Heart left ventricle (tissue), 16 donors: ENCODE results near the gene NPAS2. TPM values are rescaled to one million over a fixed set of nuclear protein-coding genes. Genes with fewer than 3 reads are reported as not detected.

Experiments
- ATAC-seq, 4 donors: fragments of 200-7000 bp; cut with Tn5 transposase; one replicate each; pipeline ENCODE4 v1.9.1; 2020 to 2022; ENCODE audit warnings: moderate library complexity in 4 of 4, mild to moderate bottlenecking in 3 of 4, moderate number of reproducible peaks in 1 of 4
- DNase-seq, 5 donors: peaks; one replicate each; pipeline ENCODE4 v3.0.0-alpha.2; 2020
- H3K27ac ChIP-seq, 12 donors: fragments of 200-600 bp; sonication (generic) in 4 of 12; one replicate each; pipeline versions ENCODE4 v1.5.0 to v1.8.0; 2016 to 2022; ENCODE audit warnings: mild to moderate bottlenecking in 2 of 12
- H3K27me3 ChIP-seq, 9 donors: fragments of 200-600 bp; sonication (generic) in 2 of 9; one replicate each; pipeline versions ENCODE4 v1.5.1 to v1.8.0; 2016 to 2022; ENCODE audit warnings: mild to moderate bottlenecking in 3 of 9
- H3K36me3 ChIP-seq, 9 donors: fragments of 200-600 bp; sonication (generic) in 2 of 9; one replicate each; pipeline versions ENCODE4 v1.5.0 to v1.8.0; 2018 to 2022; ENCODE audit warnings: mild to moderate bottlenecking in 2 of 9
- H3K4me1 ChIP-seq, 12 donors: fragments of 200-600 bp; sonication (generic) in 4 of 12; one replicate each; pipeline versions ENCODE4 v1.5.0 to v1.8.0; 2016 to 2022; ENCODE audit warnings: mild to moderate bottlenecking in 3 of 12
- H3K4me3 ChIP-seq, 12 donors: fragments of 200-600 bp; sonication (generic) in 4 of 12; one replicate each; pipeline versions ENCODE4 v1.5.0 to v1.8.0; 2017 to 2022; ENCODE audit warnings: mild to moderate bottlenecking in 9 of 12, moderate library complexity in 4 of 12
- H3K9me3 ChIP-seq, 12 donors: fragments of 200-600 bp; sonication (generic) in 4 of 12; one replicate each; pipeline versions ENCODE4 v1.5.0 to v1.8.0; 2016 to 2022; ENCODE audit warnings: mild to moderate bottlenecking in 1 of 12
- POLR2A ChIP-seq, 2 donors: fragments of 450-650 bp; IDR thresholded peaks; one replicate each; pipeline ENCODE4 v1.6.1; 2017; ENCODE audit warnings: antibody characterized with exemption in 2 of 2, mild to moderate bottlenecking in 2 of 2, moderate library complexity in 2 of 2
- WGBS, 4 donors: extraction: QIAGEN DNeasy Blood & Tissue Kit in 2 of 4; methylation state at CpG; one replicate each; pipeline versions ENCODE4 v1.1.5 to v1.1.7; 2013 to 2018; 5-methylcytosine and 5-hydroxymethylcytosine counted together
- intact Hi-C, 10 donors: fragments of 100-400 bp; cut with DNase I; formaldehyde crosslinking; loops; one replicate each; pipeline versions ENCODE4 v1.11.1 to v1.14.2; 2022
- polyA plus RNA-seq, 2 donors: library from polyadenylated mRNA; stranded (reverse); fragments of 200-250 nt; gene quantifications; one replicate each; pipeline ENCODE4 v1.2.3, GENCODE V29; 2013
- total RNA-seq, 9 donors: library from RNA; depleted of rRNA in 2 of 9; stranded (reverse); fragments of >200 nt in 2 of 9; fragmentation: NEBNext Ultra II Directional in 3 of 9; extraction: Animal tissue kit (Norgen Biotek cat#: 25700) in 3 of 9; gene quantifications; one replicate each; pipeline versions ENCODE4 v1.1.0 to v1.2.4, GENCODE V29; 2016 to 2023
- TF ChIP-seq, protein P1 (sequence below), 12 donors: fragments of 200-600 bp; sonication (generic) in 4 of 12; IDR thresholded peaks; one replicate each; pipeline versions ENCODE4 v1.5.0 to v1.8.0; 2018 to 2022; ENCODE audit warnings: antibody characterized with exemption in 12 of 12, mild to moderate bottlenecking in 5 of 12
- donor health status: ischemic (EF 13 %, LVEDD 7.1; RV severe dilation, severe dysfunction).
- donor health status: healthy with polysubstance abuse.
- donor health status: DM: no; HTN: yes; CAD: no.
- donor health status: DM: no; HTN: no; CAD: no.
- donor health status: ischemic (EF 25% LVEDD 6.9; RV normal size, moderate dysfunction).
- donor health status: ischemic (EF 25% LVEDD 5.7; RV mildly dilated, moderate dysfunction).
- donor health status: healthy.
- donor health status: DM: yes; HTN: yes; CAD: no.
- donor health status: ischemic (EF 35%, LVEDD 5.7; RV mildly dilated, moderate dysfunction).
- donor health status: nonischemic (EF 11% LVEDD 7.7; RV severe dilation, severe dysfunction).
- donor health status: DM: yes; HTN: yes; CAD: no.
- donor health status: PGD.
- donor health status: ischemic (EF 29% LVEDD 5.4; RV normal size, mild dysfunction).
- donor health status: nonischemic (EF 23%, LVEDD 6.1; RV moderate dilation, normal function).

Gene NPAS2
- total and polyA plus RNA-seq, 11 donors = 28.2 to 144 (median 43.3) TPM

DNA sequence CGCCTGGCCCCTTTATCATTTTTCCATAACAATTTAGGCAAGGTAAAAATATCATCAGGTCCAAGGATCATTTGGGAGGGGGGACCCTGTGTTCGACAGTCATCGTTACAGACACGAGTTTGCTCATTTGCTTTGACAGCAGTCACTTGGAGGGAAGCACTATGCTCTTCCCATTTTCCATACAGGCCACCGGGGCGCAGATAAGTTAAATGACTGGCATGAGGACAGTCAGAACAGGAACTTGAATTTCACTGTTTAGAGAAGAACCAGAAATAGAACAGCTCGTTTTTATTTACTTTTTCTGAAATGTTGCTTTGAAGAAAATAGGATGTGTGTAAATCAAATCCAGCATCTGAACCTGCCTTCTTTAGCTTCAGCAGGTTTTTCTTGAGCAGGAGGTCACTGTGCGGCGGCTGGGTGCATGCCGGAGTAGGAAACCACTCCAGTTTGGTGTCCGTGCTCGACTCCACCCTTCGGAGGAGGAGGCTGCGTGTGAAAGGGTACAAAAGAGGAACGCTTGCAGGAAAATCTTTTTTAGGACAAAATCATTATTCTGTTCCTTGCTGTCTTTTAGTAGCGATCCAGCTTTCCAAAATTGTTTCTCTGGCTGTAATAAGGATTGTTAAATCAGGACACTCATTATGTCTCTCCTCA is 15.2 kb downstream of the NPAS2 start:
- peak in 1 of 4 donors; percentile 49 for ATAC-seq
- no peak for TF ChIP-seq POLR2A (IDR thresholded peaks at IDR 0.05)
- TF ChIP-seq, protein P1, sequence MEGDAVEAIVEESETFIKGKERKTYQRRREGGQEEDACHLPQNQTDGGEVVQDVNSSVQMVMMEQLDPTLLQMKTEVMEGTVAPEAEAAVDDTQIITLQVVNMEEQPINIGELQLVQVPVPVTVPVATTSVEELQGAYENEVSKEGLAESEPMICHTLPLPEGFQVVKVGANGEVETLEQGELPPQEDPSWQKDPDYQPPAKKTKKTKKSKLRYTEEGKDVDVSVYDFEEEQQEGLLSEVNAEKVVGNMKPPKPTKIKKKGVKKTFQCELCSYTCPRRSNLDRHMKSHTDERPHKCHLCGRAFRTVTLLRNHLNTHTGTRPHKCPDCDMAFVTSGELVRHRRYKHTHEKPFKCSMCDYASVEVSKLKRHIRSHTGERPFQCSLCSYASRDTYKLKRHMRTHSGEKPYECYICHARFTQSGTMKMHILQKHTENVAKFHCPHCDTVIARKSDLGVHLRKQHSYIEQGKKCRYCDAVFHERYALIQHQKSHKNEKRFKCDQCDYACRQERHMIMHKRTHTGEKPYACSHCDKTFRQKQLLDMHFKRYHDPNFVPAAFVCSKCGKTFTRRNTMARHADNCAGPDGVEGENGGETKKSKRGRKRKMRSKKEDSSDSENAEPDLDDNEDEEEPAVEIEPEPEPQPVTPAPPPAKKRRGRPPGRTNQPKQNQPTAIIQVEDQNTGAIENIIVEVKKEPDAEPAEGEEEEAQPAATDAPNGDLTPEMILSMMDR (IDR thresholded peaks at IDR 0.05) = no peak
- Histone ChIP-seq H3K27me3 (no peaks in the 10 kb centered on the region), H3K36me3 (no peaks in the 10 kb centered on the region), H3K27ac (peak overlapping the region in 7 of 12 donors; percentile 38 to 71 (median 46)), H3K4me3 (peak overlapping the region in 1 of 12 donors; percentile 16), H3K9me3 (no peaks in the 10 kb centered on the region), H3K4me1 (peaks cover 0 to 68% (median 38%) of the 10 kb centered on the region in 12 donors)
- intact Hi-C loops = no loop called here
- 59 to 64% (median 62%) methylated on average over 16 of the region's 16 CpGs for WGBS, 4 donors
- no peak for DNase-seq

DNA sequence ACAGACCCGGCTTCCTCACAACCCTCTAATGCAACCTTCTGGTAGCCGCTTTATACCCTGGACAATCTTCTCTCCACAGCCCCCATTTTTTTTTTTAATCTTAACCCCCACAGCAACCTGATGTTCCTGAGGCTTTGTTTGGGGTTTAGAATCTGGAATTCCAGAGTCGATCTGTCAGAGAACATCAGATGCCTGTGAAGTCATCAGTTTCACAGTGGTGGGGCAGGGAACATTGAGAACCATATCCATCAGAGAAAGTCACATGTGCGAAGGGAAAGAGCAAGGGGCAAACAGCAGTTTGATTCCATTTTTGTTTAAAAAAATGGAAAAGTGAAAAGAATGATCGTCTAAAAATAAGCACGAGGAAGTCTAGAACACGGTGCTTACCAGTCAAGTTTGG is 20.6 kb downstream of the NPAS2 start:
- Histone ChIP-seq H3K27me3 (no peaks in the 10 kb centered on the region), H3K27ac (peak overlapping the region in 1 of 12 donors; percentile 17), H3K4me3 (no peak overlapping the region), H3K9me3 (no peaks in the 10 kb centered on the region), H3K36me3 (no peaks in the 10 kb centered on the region), H3K4me1 (peaks cover 0 to 51% (median 15%) of the 10 kb centered on the region in 12 donors)
- intact Hi-C loops = loop anchor here in 1 of 10 donors (10.0 kb wide), 1 partner anchor 384 kb away; no protein-coding TSS in a partner anchor
- ATAC-seq = no peak
- WGBS, 4 donors = 59 to 75% (median 64%) methylated on average over 7 of the region's 7 CpGs
- TF ChIP-seq POLR2A (IDR thresholded peaks at IDR 0.05) = no peak
- TF ChIP-seq, protein P1 (IDR thresholded peaks at IDR 0.05) = no peak
- no peak for DNase-seq

DNA sequence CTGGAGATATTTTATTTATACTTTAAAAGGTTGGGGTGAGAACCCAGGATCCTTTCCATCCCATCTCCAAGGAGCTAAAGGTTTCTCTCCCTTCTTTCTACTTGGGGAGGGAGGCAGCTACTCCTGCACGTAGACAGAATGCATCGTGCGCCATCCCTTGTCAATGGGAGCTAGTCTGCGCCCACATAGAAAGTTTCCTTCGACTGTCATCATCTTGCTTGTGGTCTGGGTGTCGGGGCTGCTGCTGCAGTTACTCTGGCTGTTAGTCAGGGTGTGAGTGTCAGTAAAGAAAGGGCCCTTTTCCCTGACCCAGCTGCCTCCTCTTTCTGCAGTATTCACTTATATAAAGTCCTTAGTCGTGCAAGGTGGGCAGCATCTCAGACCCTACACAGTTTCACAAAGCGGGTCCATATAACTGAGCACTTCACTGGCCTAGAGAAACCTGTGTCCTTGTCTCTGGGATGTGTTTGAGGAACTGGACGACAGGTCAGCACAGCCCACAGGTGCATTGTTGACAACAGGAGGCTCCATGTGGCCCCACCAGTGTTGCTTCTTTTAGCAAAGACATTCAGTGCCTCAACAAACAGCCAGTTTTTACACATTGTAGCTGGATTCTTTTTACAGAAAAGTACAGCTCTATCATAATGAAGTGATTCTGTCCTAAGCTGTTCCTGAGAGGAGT is 22.4 kb downstream of the NPAS2 start:
- DNase-seq (no peak), ATAC-seq (no peak)
- no peak overlapping the region for H3K4me3 ChIP-seq
- no peaks in the 10 kb centered on the region for H3K27me3 ChIP-seq
- WGBS, 4 donors = 86 to 91% (median 90%) methylated on average over 9 of the region's 9 CpGs
- H3K36me3 ChIP-seq = peaks cover 0 to 3% (median 0%) of the 10 kb centered on the region in 9 donors
- peaks cover 0 to 61% (median 21%) of the 10 kb centered on the region in 12 donors for H3K4me1 ChIP-seq
- intact Hi-C loops = loop anchor here in 1 of 10 donors (10.0 kb wide), 1 partner anchor 382 kb away; no protein-coding TSS in a partner anchor
- no peak overlapping the region for H3K27ac ChIP-seq
- TF ChIP-seq POLR2A (IDR thresholded peaks at IDR 0.05) = no peak
- TF ChIP-seq, protein P1 (IDR thresholded peaks at IDR 0.05) = no peak
- H3K9me3 ChIP-seq = no peaks in the 10 kb centered on the region

DNA sequence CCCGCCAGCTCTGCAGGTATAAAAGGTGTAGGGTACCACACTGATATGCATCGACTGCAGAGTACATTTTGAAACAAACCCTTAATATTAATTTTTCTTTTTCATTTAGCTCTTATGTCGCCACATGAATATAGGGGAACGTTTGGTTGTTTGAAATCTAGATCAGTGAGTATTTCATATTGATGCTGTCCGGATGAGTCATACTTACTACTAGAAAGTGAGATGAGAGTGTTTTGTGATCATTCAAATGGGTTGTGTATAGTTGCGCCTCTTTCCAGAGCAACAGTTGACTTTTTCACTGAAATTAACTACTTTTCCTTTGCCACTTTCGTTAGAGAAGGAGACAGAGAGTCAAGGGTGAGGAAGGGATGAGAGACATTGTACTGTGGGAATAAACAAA is 24.6 kb downstream of the NPAS2 start:
- WGBS, 4 donors = 81 to 94% (median 89%) methylated on average over 7 of the region's 7 CpGs
- intact Hi-C loops = loop anchor here in 1 of 10 donors (10.0 kb wide), 1 partner anchor 380 kb away; no protein-coding TSS in a partner anchor

More for the DNA sequence above, 24.6 kb downstream of the NPAS2 start:
- no peaks in the 10 kb centered on the region for H3K9me3 ChIP-seq
- no peak for ATAC-seq
- DNase-seq = no peak
- peaks cover 0 to 3% (median 0%) of the 10 kb centered on the region in 9 donors for H3K36me3 ChIP-seq
- H3K4me3 ChIP-seq = no peak overlapping the region
- TF ChIP-seq, protein P1 (IDR thresholded peaks at IDR 0.05) = no peak
- TF ChIP-seq POLR2A (IDR thresholded peaks at IDR 0.05) = no peak
- H3K4me1 ChIP-seq = peaks cover 0 to 62% (median 21%) of the 10 kb centered on the region in 12 donors
- H3K27ac ChIP-seq = peak overlapping the region in 6 of 12 donors; percentile 30 to 82 (median 68)
- H3K27me3 ChIP-seq = no peaks in the 10 kb centered on the region
